Activated B cell treated with CpG ODN at 0.5 μM for 24 hours (primary cell): Measurements from ENCODE around the gene LUC7L. TPM values are rescaled to one million over a fixed set of nuclear protein-coding genes. Genes with fewer than 3 reads are reported as not detected.
A peak's percentile ranks its signal among the peaks of the same experiment; 100 is the strongest.

ENCODE experiments used
- ATAC-seq: fragments of 200-7000 bp; cut with Tn5 transposase; one replicate; pipeline ENCODE4 v1.10.0; 2021; ENCODE audit warnings: low read depth, mild to moderate bottlenecking, moderate library complexity
- CTCF ChIA-PET: fragments of 350-600 bp; sonication (Branson Sonifier 250); formaldehyde crosslinking; loops from one replicate; lab custom pipeline; 2021; ENCODE audit warnings: antibody characterized with exemption; lab: Charles Lee
- POLR2A ChIA-PET: fragments of 350-600 bp; sonication (Branson Sonifier 250); formaldehyde crosslinking; loops from one replicate; lab custom pipeline; 2021; ENCODE audit warnings: antibody characterized with exemption; lab: Charles Lee
- DNase-seq: peaks from one replicate; pipeline ENCODE4 v3.0.0; 2022
- H3K27ac Mint-ChIP-seq: one replicate; pipeline ENCODE4 v1.8.0; 2020; ENCODE audit warnings: mixed read lengths
- H3K27me3 Mint-ChIP-seq: one replicate; pipeline ENCODE4 v1.8.0; 2021; ENCODE audit warnings: mixed read lengths
- H3K36me3 Mint-ChIP-seq: one replicate; pipeline ENCODE4 v1.8.0; 2021; ENCODE audit warnings: low read depth, mixed read lengths
- H3K4me1 Mint-ChIP-seq: one replicate; pipeline ENCODE4 v1.8.0; 2021; ENCODE audit warnings: mixed read lengths
- H3K4me3 Mint-ChIP-seq: one replicate; pipeline ENCODE4 v1.8.0; 2020; ENCODE audit warnings: mild to moderate bottlenecking, mixed read lengths
- H3K9me3 Mint-ChIP-seq: one replicate; pipeline ENCODE4 v1.8.0; 2020; ENCODE audit warnings: mixed read lengths
- CTCF ChIP-seq: fragments of 200-600 bp; IDR thresholded peaks from one replicate; pipeline ENCODE4 v1.8.0; 2022; ENCODE audit warnings: antibody characterized with exemption, mild to moderate bottlenecking
- intact Hi-C: fragments of 100-400 bp; cut with micrococcal nuclease; formaldehyde crosslinking; loops from one replicate; pipeline ENCODE4 v1.15.1; 2024
- total RNA-seq: library from RNA; stranded (reverse); gene quantifications from 2 replicates; pipeline ENCODE4 v1.2.3, GENCODE V29; 2022

LUC7L gene
- total RNA-seq, 1 donor from 2014 or later = 100 TPM

- H3K27me3 Mint-ChIP-seq = peaks cover 15% of the 10 kb centered on the region
- ChIA-PET CTCF (no interaction called here), POLR2A (no interaction called here)
- peak overlapping the region; percentile 52 for H3K4me3 Mint-ChIP-seq
- no peaks in the 10 kb centered on the region for H3K9me3 Mint-ChIP-seq
- H3K27ac Mint-ChIP-seq = no peak overlapping the region
- TF ChIP-seq CTCF = no peak
- DNase-seq = no peak
- no peak for ATAC-seq
- H3K36me3 Mint-ChIP-seq = no peaks in the 10 kb centered on the region
- H3K4me1 Mint-ChIP-seq = peaks cover 6% of the 10 kb centered on the region
- intact Hi-C loops = no loop called here
These were observed 45.9 kb upstream of the LUC7L start for GRCh38 chr16:275041-275641.

DNA sequence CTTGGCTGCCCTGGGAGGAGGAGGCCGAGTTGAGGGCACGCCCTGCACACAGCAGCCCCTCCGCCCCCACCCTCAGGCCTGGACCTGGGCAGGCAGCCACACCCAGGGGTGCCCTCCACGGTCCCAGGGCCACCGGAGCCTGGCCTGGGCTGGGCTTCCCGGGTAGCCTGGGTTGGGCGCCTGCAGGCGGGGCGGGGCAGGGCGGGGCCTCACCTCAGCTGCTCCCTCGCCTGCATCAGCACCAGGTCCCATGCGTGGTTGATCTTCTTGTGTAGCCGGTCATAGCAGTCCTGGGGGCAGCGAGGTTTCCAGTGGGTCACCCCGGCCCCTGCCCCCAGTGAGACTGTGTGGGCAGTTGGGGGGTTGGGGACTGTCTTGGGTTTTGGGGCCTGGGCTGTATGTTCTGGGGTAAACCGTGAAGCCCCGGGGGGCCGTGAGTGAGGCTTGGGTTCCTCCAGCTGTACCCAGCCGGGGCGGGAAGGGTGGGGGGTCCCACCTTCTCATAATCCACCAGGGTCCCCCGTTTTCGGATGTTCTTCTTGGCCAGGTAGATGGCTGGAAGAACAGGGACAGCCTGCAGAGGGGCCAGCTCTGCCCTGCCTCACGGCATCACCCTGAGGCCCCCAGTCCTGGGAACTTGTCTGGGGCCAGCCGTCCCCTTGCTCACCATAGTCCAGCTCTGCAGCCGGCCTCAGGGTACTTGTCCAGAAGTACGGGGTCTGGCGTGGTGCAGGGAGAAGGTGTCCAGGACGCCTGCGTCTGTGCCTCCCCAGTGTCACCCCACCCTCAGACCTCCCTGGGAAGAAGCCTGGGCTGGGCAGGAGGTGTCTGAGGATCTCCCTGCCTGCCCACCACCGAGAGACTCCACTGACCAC is 44.5 kb upstream of the LUC7L start:
- CTCF ChIA-PET = no interaction called here
- intact Hi-C loops = no loop called here
- POLR2A ChIA-PET = no interaction called here
- DNase-seq (no peak), ATAC-seq (no peak)
- no peaks in the 10 kb centered on the region for H3K36me3 Mint-ChIP-seq
- TF ChIP-seq CTCF = no peak
- no peak overlapping the region for H3K4me3 Mint-ChIP-seq
- H3K27me3 Mint-ChIP-seq = peaks cover 10% of the 10 kb centered on the region
- no peak overlapping the region for H3K27ac Mint-ChIP-seq
- H3K9me3 Mint-ChIP-seq = no peaks in the 10 kb centered on the region
- peaks cover 6% of the 10 kb centered on the region for H3K4me1 Mint-ChIP-seq

GRCh38 chr16:272633-273546 is 43.6 kb upstream of the LUC7L start:
- ChIA-PET POLR2A (no interaction called here), CTCF (no interaction called here)
- TF ChIP-seq CTCF = no peak
- Mint-ChIP-seq H3K27ac (no peak overlapping the region), H3K4me3 (no peak overlapping the region), H3K9me3 (no peaks in the 10 kb centered on the region), H3K4me1 (peaks cover 6% of the 10 kb centered on the region), H3K36me3 (no peaks in the 10 kb centered on the region), H3K27me3 (peaks cover 8% of the 10 kb centered on the region)
- no peak for ATAC-seq
- intact Hi-C loops = no loop called here
- DNase-seq = no peak

- H3K36me3 Mint-ChIP-seq = peaks cover 4% of the 10 kb centered on the region
- POLR2A ChIA-PET = no interaction called here
These were observed 41.4 kb upstream of the LUC7L start for GRCh38 chr16:270381-271255.

More at GRCh38 chr16:270381-271255, 41.4 kb upstream of the LUC7L start:
- intact Hi-C loops = no loop called here
- Mint-ChIP-seq H3K27ac (no peak overlapping the region), H3K27me3 (peaks cover 3% of the 10 kb centered on the region), H3K9me3 (no peaks in the 10 kb centered on the region), H3K4me1 (peaks cover 2% of the 10 kb centered on the region), H3K4me3 (no peak overlapping the region)
- TF ChIP-seq CTCF = no peak
- CTCF ChIA-PET = no interaction called here
- no peak for ATAC-seq
- DNase-seq = no peak
